ENCODE data around the gene EFNA3. TPM values are rescaled to one million over a fixed set of nuclear protein-coding genes. Genes with fewer than 3 reads are reported as not detected.
A peak's percentile ranks its signal among the peaks of the same experiment; 100 is the strongest.

EFNA3 gene
- total RNA-seq, 1 experiment from 2014 or later: 20.4 TPM

- Histone ChIP-seq H3K4me2 (ENCODE audit: low read length) (peak overlapping the region; percentile 95), H3K4me3 (replicated peaks in 1 of 2; ENCODE audit: low read depth in 1 of 2, low read length in 2 of 2) (peak overlapping the region in 1 of 2 experiments; percentile 84; a peak in 1 of 4 replicates), H3K9me2 (ENCODE audit: insufficient read depth) (no peaks in the 10 kb centered on the region), H2AFZ (ENCODE audit: low read depth, low read length, poor library complexity, severe bottlenecking) (no peak overlapping the region), H3K4me1 (ENCODE audit: control insufficient read depth in 1 of 2, insufficient read depth in 2 of 2, low read length in 2 of 2) (peaks cover 22 to 39% of the 10 kb centered on the region in 2 experiments), H3K27me3 (ENCODE audit: insufficient read depth, low read length) (no peaks in the 10 kb centered on the region), H4K20me1 (ENCODE audit: insufficient read depth) (no peaks in the 10 kb centered on the region), H3K9ac (ENCODE audit: low read length) (no peak overlapping the region), H3K79me2 (ENCODE audit: insufficient read depth, low read length) (0 out of 2 replicates have a peak, but pooled peaks cover 5% of the 10 kb centered on the region), H3K27ac (ENCODE audit: low read depth, low read length) (no peak overlapping the region), H3K36me3 (ENCODE audit: control insufficient read depth in 1 of 2, insufficient read depth in 2 of 2, low read length in 2 of 2) (peaks cover 8 to 13% of the 10 kb centered on the region in 2 experiments; a peak in 3 of 4 replicates), H3K9me3 (ENCODE audit: control insufficient read depth in 1 of 2, insufficient read depth in 1 of 2, low read depth in 1 of 2, low read length in 2 of 2) (no peaks in the 10 kb centered on the region)
- intact Hi-C loops (cut with micrococcal nuclease): loop anchor here (5.0 kb wide), 3 partner anchors 93 to 508 kb away; partner anchors contain the start of genes CKS1B, SHC1 and UBE2Q1
- no TSS peak for BruUV-seq (replicated peaks)
- no peak for DNase-seq (ENCODE audit: low read depth, low spot score)
- ChIA-PET CTCF (interaction anchor here (2.2 to 6.7 kb wide), 3 partner anchors 20 to 108 kb away, joined by 7 to 44 read pairs (median 9); partner anchors contain the start of gene KRTCAP2), POLR2A (interaction anchor here (1.6 kb wide), 1 partner anchor 20 kb away, joined by 7 read pairs; no protein-coding TSS in a partner anchor), RAD21 (ENCODE audit: low non-redundant PET in 1 of 2, low total read pairs in 2 of 2, uncharacterized antibody in 2 of 2, unreplicated experiment in 2 of 2) (no interaction called here)
- no peak for ATAC-seq
- TF ChIP-seq FOSL1 (IDR thresholded peaks at IDR 0.05; ENCODE audit: low read depth): no peak
- no peak for TF ChIP-seq ATF3 (IDR thresholded peaks at IDR 0.05)
- no peak for TF ChIP-seq RAD21 (IDR thresholded peaks at IDR 0.05; ENCODE audit: low read depth)
- TF ChIP-seq EGR1 (IDR thresholded peaks at IDR 0.05; ENCODE audit: low read depth): no peak
- TF ChIP-seq CEBPB (IDR thresholded peaks at IDR 0.05; ENCODE audit: low read depth): no peak
- TF ChIP-seq MAX (IDR thresholded peaks at IDR 0.05): no peak
- no peak for TF ChIP-seq TCF7L2 (IDR thresholded peaks at IDR 0.05; ENCODE audit: borderline replicate concordance, extremely low read depth, insufficient read depth, insufficient read length)
- no peak for TF ChIP-seq EZH2 (IDR thresholded peaks at IDR 0.05)
- no peak for TF ChIP-seq JUND (IDR thresholded peaks at IDR 0.05)
- no peak for TF ChIP-seq ELF1 (IDR thresholded peaks at IDR 0.05; ENCODE audit: borderline replicate concordance, low read depth)
- TF ChIP-seq CBX3 (IDR thresholded peaks at IDR 0.05; ENCODE audit: low read depth): no peak
- TF ChIP-seq SP1 (IDR thresholded peaks at IDR 0.05; ENCODE audit: low read depth): no peak
- no peak for TF ChIP-seq SRF (IDR thresholded peaks at IDR 0.05; ENCODE audit: low read depth)
- TF ChIP-seq POLR2AphosphoS5 (IDR thresholded peaks at IDR 0.05; ENCODE audit: low read depth, low read length): no peak
- no peak for TF ChIP-seq CTCF (IDR thresholded peaks at IDR 0.05 in 2 of 3, conservative IDR thresholded peaks at IDR 0.05 in 1 of 3; ENCODE audit: borderline replicate concordance in 1 of 3, insufficient read depth in 1 of 3, low read depth in 2 of 3, low read length in 2 of 3)
- TF ChIP-seq POLR2A (IDR thresholded peaks at IDR 0.05; ENCODE audit: borderline replicate concordance, extremely low read depth, insufficient read depth, insufficient read length): no peak
- no peak for TF ChIP-seq EZH2phosphoT487 (IDR thresholded peaks at IDR 0.05; ENCODE audit: borderline replicate concordance)
- no peak for TF ChIP-seq ZNF274 (IDR thresholded peaks at IDR 0.05; ENCODE audit: low read depth, low read length)
- no peak for TF ChIP-seq ZBTB33 (IDR thresholded peaks at IDR 0.05; ENCODE audit: extremely low read depth, insufficient replicate concordance, low read length)
Measured at GRCh38 chr1:155064832-155065429, 13.7 kb upstream of the EFNA3 start.

All from HCT116 (cell line).